GDM1 (cell line): ENCODE measurements around the gene NOL4L.

Experiments used
- DNase-seq: peaks from one replicate; lab custom pipeline; 2025; lab: John Stamatoyannopoulos, UW

NOL4L gene

GRCh38 chr20:32539817-32540675, 45.1 kb downstream of the NOL4L start:
- peak; percentile 72 for DNase-seq

GRCh38 chr20:32539026-32539816, 45.9 kb downstream of the NOL4L start:
- no peak for DNase-seq

DNA sequence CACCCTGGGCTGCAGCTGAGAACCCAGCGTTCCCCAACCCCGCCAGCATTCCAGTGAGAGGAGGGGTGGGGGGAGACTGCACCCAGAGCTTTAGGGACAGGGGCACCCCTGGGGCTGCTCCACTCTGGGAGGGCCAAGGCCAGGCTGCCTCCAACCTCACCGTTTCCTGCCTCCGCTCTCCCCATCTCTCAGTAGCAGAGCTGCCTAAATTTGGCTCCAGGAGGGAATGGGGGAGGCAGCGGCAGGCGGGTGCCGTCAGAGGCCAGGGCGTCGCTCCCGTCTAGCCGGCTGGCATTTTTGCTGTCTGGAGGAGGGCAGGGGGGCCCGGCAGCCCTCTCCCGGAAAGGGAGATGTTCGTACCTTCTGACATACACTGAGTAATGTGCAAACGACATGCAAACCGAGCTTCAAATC, 46.6 kb downstream of the NOL4L start:
- DNase-seq, result no peak

- DNase-seq, result no peak
Measured at GRCh38 chr20:32537657-32538525, 47.2 kb downstream of the NOL4L start.

GRCh38 chr20:32536851-32537656, 48.1 kb downstream of the NOL4L start:
- no peak for DNase-seq

DNA sequence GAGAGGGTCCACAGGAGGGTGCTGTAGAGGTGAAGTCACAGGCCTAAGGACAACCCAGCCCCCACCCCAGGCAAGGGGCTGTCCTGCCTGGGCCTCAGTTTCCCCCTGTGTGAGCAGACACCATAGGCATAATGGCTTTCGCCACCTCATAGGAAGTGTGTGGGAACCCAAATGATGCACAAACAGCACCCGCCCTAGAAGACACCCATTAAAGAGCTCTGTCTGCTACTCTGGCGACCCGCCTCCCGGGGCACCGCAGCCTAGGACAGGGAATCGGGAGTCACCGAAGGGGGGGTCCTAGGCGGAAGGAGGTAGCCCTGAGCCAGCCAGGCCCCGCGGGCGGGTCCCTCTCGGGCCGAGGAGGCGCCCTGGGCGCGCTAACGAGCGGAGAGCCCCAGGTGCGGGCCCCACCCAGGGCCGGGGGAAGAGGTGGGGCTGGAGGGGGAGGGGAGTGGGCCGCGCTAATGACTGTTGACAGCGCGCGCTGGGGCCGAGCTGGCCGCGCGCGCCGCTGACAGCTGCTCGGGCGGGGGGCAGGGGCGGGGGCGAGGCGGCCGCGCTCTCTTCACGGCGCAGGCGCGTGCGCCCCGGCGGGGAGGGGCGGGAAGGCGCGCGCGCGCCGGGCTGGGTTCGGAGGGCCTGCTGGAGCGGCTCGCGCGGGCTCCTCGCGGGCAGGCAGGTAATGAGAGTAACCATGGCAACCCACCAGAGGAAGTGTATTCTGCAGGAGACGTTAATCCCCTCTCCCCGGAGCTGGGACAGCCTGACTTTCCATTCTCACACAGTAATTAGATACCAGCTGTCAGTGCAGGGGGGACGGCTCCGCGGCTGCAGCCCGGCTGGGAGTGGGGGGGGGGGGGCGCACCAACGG, 48.9 kb downstream of the NOL4L start:
- DNase-seq, result peak; percentile 62

DNA sequence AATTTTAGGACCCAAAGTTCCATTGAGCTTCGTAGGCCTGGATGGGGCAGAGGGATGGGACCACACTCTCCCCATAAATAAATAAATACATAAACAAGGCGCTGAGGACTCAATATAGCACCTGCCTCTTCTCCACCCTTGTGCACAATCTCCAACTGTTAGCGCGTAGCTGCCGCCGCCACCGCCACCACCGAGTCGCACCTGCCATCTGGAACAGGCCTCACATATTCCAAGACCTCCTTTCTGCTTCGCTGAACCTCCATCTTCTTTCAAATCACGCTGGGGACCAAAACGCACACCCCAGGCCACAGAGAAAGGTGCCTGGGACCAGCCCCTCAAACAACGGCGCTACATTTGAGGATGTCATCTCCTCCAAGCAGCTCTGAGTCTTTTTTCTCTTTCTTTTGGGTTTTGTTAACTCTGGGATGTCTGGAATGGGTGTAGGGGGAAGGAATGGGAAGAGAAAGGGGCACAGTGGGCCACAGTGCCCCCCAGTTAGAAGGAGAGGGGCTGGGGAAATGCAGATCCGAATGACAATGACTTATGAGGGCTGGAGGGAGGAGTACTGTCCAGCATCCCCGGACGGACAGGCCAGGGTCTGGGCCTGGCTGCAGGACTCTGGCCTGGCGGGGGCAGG, 49.7 kb downstream of the NOL4L start:
- DNase-seq, result no peak

DNA sequence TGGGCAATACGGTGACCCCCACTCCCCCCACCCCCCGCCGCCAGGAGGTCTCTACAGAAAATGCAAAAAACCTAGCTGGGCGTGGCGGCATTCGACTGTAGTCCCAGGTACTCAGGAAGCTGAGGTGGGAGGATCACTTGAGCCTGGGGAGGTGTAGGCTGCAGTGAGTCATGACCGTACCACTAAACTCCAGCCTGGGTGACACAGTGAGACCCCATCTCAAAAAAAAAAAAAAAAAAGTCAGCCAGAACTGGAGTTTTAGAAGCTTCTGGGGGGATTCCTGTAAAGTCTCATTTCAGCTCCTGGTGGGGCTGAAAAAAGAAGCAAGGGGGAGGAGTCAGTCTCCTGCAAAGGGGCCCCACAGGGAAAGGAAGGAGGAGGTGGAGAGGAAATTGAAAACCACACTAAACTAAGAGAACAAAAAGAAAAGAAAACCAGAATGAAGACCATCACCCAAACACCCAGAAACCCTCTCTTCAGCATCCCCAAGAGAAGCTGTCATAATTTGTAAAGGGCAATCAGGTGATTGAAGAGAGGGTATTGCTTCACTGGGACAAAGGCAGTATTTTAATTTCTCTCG, 50.4 kb downstream of the NOL4L start:
- DNase-seq, result no peak

DNA sequence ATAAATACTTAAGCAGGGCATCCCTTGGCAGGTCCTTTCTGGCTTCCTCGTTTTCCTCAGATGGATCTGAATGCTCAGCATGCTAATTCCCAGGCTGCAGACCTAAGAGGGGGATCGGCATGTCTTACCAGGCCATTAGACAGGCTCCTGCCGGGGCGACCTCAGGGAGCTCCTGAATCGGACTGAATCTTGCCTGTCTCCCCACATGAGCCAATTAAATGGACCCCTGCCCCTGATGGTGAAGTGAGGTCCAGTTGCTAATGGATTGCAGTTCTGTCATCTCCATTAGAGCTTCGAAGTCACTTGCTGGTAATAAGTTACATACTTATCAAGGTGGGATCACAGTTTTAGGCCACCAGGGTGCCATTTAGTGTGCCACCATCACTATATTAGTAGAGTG, 51.4 kb downstream of the NOL4L start:
- DNase-seq, result no peak

DNA sequence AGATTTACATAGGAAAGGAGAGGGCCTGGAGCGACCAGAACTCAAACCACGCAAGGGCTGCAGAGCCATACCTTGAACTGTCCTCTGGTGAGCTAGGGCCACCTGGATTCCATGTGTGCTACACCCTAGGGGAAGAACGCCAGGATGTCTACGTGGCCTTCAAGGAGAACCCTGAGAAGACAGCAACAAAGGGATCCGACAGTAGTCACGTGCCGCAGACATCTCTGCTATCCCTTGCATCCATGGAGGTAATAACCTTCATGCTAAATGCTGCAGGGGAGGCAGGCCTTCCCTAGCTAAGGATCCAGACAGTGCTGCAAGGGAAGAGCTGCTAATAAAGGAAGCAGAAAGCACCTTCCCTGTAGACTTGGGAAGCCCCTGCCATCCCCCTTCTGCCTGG, 52.9 kb downstream of the NOL4L start:
- DNase-seq, result no peak

GRCh38 chr20:32528905-32529670, 56.0 kb downstream of the NOL4L start:
- DNase-seq, result no peak

GRCh38 chr20:32528171-32528891, 56.8 kb downstream of the NOL4L start:
- peak; percentile 14 for DNase-seq

- no peak for DNase-seq
Measured at GRCh38 chr20:32527447-32528055, 57.6 kb downstream of the NOL4L start.

- DNase-seq, result no peak
Measured at GRCh38 chr20:32527052-32527446, 58.1 kb downstream of the NOL4L start.

GRCh38 chr20:32526541-32526940, 58.6 kb downstream of the NOL4L start:
- DNase-seq, result no peak

DNA sequence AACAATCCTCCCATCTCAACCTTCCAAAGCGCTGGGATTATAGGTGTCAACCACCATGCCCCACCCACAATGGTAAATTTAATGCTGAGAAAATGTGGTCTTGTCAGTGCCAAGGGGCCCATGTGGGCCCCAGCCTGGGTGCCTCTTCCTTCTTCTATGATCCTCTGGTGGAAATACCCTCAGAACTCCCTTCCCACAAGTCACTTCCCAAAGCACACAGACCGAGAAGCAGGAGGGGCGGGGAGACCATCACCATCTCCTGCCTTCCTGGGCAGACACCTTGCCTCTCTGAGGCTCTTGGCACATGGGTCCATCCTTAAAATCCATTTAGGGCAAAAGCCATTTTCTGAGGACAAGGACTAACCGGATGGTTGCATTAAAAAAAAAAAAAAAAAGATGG, 59.0 kb downstream of the NOL4L start:
- DNase-seq, result no peak

GRCh38 chr20:32524829-32525501, 60.2 kb downstream of the NOL4L start:
- DNase-seq, result no peak
